Measurements from ENCODE around the gene XRCC1. TPM values are rescaled to one million over a fixed set of nuclear protein-coding genes. Genes with fewer than 3 reads are reported as not detected.

Gene XRCC1
- total and polyA plus RNA-seq, 9 of the 15 experiments (the other 6 are each of a cell fraction or from before 2014, with no cell fraction given): 1.5 to 36.9 (median 24.9) TPM

GRCh38 chr19:43540381-43540780 lies 34.9 kb downstream of the XRCC1 start:
- CTCF ChIA-PET (ENCODE audit: low intra/inter-chr PET ratio): no interaction called here
- peaks cover 1% of the 10 kb centered on the region; the same call in 1 of the 2 replicates for H3K9me3 ChIP-seq (replicated peaks; ENCODE audit: control insufficient read depth, insufficient read depth, low read depth, low read length)

GRCh38 chr19:43538922-43539321 lies 36.4 kb downstream of the XRCC1 start:
- Histone ChIP-seq H4K20me1 (replicated peaks; ENCODE audit: control insufficient read depth, insufficient read depth, low read length) (no peaks in the 10 kb centered on the region; the same call in 1 of the 2 replicates), H3K36me3 (ENCODE audit: control insufficient read depth, insufficient read depth, low read length) (peaks cover 47% of the 10 kb centered on the region; the same call in 2 of the 3 replicates), H3K27me3 (ENCODE audit: control insufficient read depth in 2 of 2, insufficient read depth in 2 of 2, low read length in 2 of 2) (no peaks in the 10 kb centered on the region), H3K4me3 (no peak overlapping the region), H3K27ac (ENCODE audit: extremely low read depth, low read depth, low read length) (no peak overlapping the region), H3K9ac (ENCODE audit: insufficient read depth in 1 of 2, low read depth in 2 of 2, low read length in 2 of 2) (no peak overlapping the region), H3K4me2 (ENCODE audit: insufficient read depth, low read length) (no peak overlapping the region), H3K9me1 (ENCODE audit: control insufficient read depth, insufficient read depth, low read length) (no peaks in the 10 kb centered on the region), H3K9me3 (replicated peaks; ENCODE audit: control insufficient read depth, insufficient read depth, low read depth, low read length) (peaks cover 1% of the 10 kb centered on the region; the same call in 1 of the 2 replicates), H2AFZ (ENCODE audit: low read depth, low read length) (no peak overlapping the region), H3K4me1 (replicated peaks in 1 of 2; ENCODE audit: control insufficient read depth in 2 of 2, insufficient read depth in 2 of 2, low read length in 2 of 2) (peaks cover 0 to 16% of the 10 kb centered on the region in 2 experiments; a peak in 2 of 5 replicates), H3K79me2 (ENCODE audit: control insufficient read depth, insufficient read depth, low read length) (no peaks in the 10 kb centered on the region)
- CTCF ChIA-PET (ENCODE audit: low intra/inter-chr PET ratio): no interaction called here
- no TSS peak for BruUV-seq (replicated peaks)
- FAIRE-seq (no peak), DNase-seq (ENCODE audit: extremely low read depth in 1 of 4, low spot score in 3 of 4) (no peak), ATAC-seq (no peak)
- intact Hi-C loops (cut with micrococcal nuclease) (loop anchor here (10.0 kb wide), 1 partner anchor 126 kb away; no protein-coding TSS in a partner anchor), in situ Hi-C loops (cut with MboI) (no loop called here)
- peak in 1 of 2 experiments; percentile 73; a peak in 1 of 3 replicates for TF ChIP-seq CBX3 (IDR thresholded peaks at IDR 0.05; ENCODE audit: borderline replicate concordance in 1 of 2, low read length in 2 of 2)
- TF ChIP-seq TRIM28 (IDR thresholded peaks at IDR 0.05): 0 out of 2 replicates have a peak, but pooled peaks have one; percentile 55
- TF ChIP-seq SMARCA4 (IDR thresholded peaks at IDR 0.05): no peak
- no peak for TF ChIP-seq ZFP36 (IDR thresholded peaks at IDR 0.05; ENCODE audit: low read depth, low read length, partially characterized antibody)
- POLR2A ChIA-PET: no interaction called here

More at GRCh38 chr19:43540381-43540780, 34.9 kb downstream of the XRCC1 start:
- peaks cover 56% of the 10 kb centered on the region; the same call in 2 of the 3 replicates for H3K36me3 ChIP-seq (ENCODE audit: control insufficient read depth, insufficient read depth, low read length)
- no peak for DNase-seq (ENCODE audit: extremely low read depth in 1 of 4, low spot score in 3 of 4)
- H3K9me1 ChIP-seq (ENCODE audit: control insufficient read depth, insufficient read depth, low read length): no peaks in the 10 kb centered on the region
- intact Hi-C loops (cut with micrococcal nuclease): no loop called here
- no TSS peak for BruUV-seq (replicated peaks)
- no peaks in the 10 kb centered on the region for H4K20me1 ChIP-seq (replicated peaks; ENCODE audit: control insufficient read depth, insufficient read depth, low read length)
- no peak overlapping the region for H3K4me3 ChIP-seq
- no peak overlapping the region for H3K4me2 ChIP-seq (ENCODE audit: insufficient read depth, low read length)
- no peak overlapping the region for H3K9ac ChIP-seq (ENCODE audit: insufficient read depth in 1 of 2, low read depth in 2 of 2, low read length in 2 of 2)
- 93% methylated on average over 3 of the region's 3 CpGs for WGBS (ENCODE audit: insufficient coverage, low coverage, missing lambda C conversion rate)
- H3K4me1 ChIP-seq (replicated peaks in 1 of 2; ENCODE audit: control insufficient read depth in 2 of 2, insufficient read depth in 2 of 2, low read length in 2 of 2): peaks cover 0 to 2% of the 10 kb centered on the region in 2 experiments; a peak in 1 of 5 replicates
- in situ Hi-C loops (cut with MboI): no loop called here
- ATAC-seq: no peak
- POLR2A ChIA-PET: no interaction called here
- H2AFZ ChIP-seq (ENCODE audit: low read depth, low read length): no peak overlapping the region
- no peak for TF ChIP-seq KDM2B (CRISPR knock-in tag; IDR thresholded peaks at IDR 0.05)
- no peak for TF ChIP-seq CSDE1 (IDR thresholded peaks at IDR 0.05)
- no peak for TF ChIP-seq ZNF121 (CRISPR knock-in tag; conservative IDR thresholded peaks at IDR 0.05)
- TF ChIP-seq SUPT5H (IDR thresholded peaks at IDR 0.05): no peak
- TF ChIP-seq SP1 (CRISPR knock-in tag; IDR thresholded peaks at IDR 0.05): no peak
- no peak for TF ChIP-seq CBX2 (IDR thresholded peaks at IDR 0.05; ENCODE audit: insufficient read depth, low read length, poor library complexity, severe bottlenecking)
- TF ChIP-seq RBM25 (IDR thresholded peaks at IDR 0.05; ENCODE audit: low read depth, low read length, severe bottlenecking): peak; percentile 73
- no peaks in the 10 kb centered on the region for H3K27me3 ChIP-seq (ENCODE audit: control insufficient read depth in 2 of 2, insufficient read depth in 2 of 2, low read length in 2 of 2)
- FAIRE-seq: no peak
- no peak overlapping the region for H3K27ac ChIP-seq (ENCODE audit: extremely low read depth, low read depth, low read length)
- H3K79me2 ChIP-seq (ENCODE audit: control insufficient read depth, insufficient read depth, low read length): no peaks in the 10 kb centered on the region
